Ishikawa (cell line): ENCODE data around the gene CLSTN1.

Experiments
- CEBPB ChIP-seq: IDR thresholded peaks from 2 replicates; pipeline ENCODE4 v1.6.1; 2012
- CREB1 ChIP-seq: IDR thresholded peaks from 2 replicates; pipeline ENCODE4 v1.6.1; 2012; ENCODE audit warnings: low read depth
- EGR1 ChIP-seq: IDR thresholded peaks from 2 replicates; pipeline ENCODE4 v1.6.1; 2012
- EP300 ChIP-seq: IDR thresholded peaks from 2 replicates; pipeline ENCODE4 v1.6.1; 2012; ENCODE audit warnings: borderline replicate concordance
- FOXM1 ChIP-seq: IDR thresholded peaks from 2 replicates; pipeline ENCODE4 v1.6.1; 2012; ENCODE audit warnings: low read depth, borderline replicate concordance
- MAX ChIP-seq: IDR thresholded peaks from 2 replicates; pipeline ENCODE4 v1.6.1; 2012
- NFIC ChIP-seq: IDR thresholded peaks from 2 replicates; pipeline ENCODE4 v1.6.1; 2012
- RAD21 ChIP-seq: IDR thresholded peaks from 2 replicates; pipeline ENCODE4 v1.6.1; 2012; ENCODE audit warnings: low read depth
- REST ChIP-seq: IDR thresholded peaks from 2 replicates; pipeline ENCODE4 v1.6.1; 2012; ENCODE audit warnings: low read depth, mild to moderate bottlenecking
- TAF1 ChIP-seq: IDR thresholded peaks from 2 replicates; pipeline ENCODE4 v1.6.1; 2012; ENCODE audit warnings: low read depth, mild to moderate bottlenecking
- TCF12 ChIP-seq: IDR thresholded peaks from 2 replicates; pipeline ENCODE4 v1.6.1; 2012; ENCODE audit warnings: low read depth
- TEAD4 ChIP-seq: IDR thresholded peaks from 2 replicates; pipeline ENCODE4 v1.6.1; 2012
- USF1 ChIP-seq: IDR thresholded peaks from 2 replicates; pipeline ENCODE4 v1.6.1; 2012
- YY1 ChIP-seq: IDR thresholded peaks from 2 replicates; pipeline ENCODE4 v1.6.1; 2012; ENCODE audit warnings: low read depth
- ZBTB7A ChIP-seq: IDR thresholded peaks from 2 replicates; pipeline ENCODE4 v1.6.1; 2012; ENCODE audit warnings: low read depth

Gene CLSTN1

GRCh38 chr1:9731051-9731537, 92.7 kb downstream of the CLSTN1 start:
- TF ChIP-seq USF1 (no peak), CREB1 (no peak), MAX (no peak), FOXM1 (no peak), REST (no peak), TAF1 (no peak), RAD21 (no peak), TEAD4 (no peak), NFIC (no peak), EGR1 (no peak), EP300 (no peak), TCF12 (no peak)

- TF ChIP-seq RAD21 (no peak), EGR1 (no peak), TEAD4 (no peak), CEBPB (no peak), YY1 (no peak), CREB1 (no peak), REST (no peak), MAX (no peak), FOXM1 (no peak), NFIC (no peak), EP300 (no peak), USF1 (no peak), TAF1 (no peak), ZBTB7A (no peak), TCF12 (no peak)
Observed at GRCh38 chr1:9730096-9730901, 93.5 kb downstream of the CLSTN1 start.

DNA sequence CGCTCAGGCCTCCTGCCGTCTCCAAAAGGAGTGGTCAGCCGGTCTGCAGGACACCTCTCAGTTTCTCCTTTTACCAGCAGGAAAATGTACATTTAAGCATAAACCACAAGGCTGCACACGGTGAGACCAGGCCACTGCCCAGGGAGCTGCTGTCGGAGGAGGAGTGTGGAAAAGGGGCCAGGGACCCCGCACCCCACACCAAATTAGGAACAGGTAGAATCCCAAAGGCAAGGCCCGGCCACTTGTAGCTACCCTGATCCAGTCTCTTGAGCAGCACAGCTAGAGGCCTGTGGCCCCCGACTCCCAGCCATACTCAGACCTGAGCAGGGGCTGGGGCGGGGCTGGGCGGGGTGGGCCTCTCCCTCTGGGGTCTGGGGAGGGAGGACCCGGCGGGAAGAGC, 94.2 kb downstream of the CLSTN1 start:
- no peak for TF ChIP-seq TEAD4
- no peak for TF ChIP-seq NFIC

- TF ChIP-seq TCF12: no peak
- no peak for TF ChIP-seq MAX
- TF ChIP-seq REST: no peak
- no peak for TF ChIP-seq RAD21
- TF ChIP-seq NFIC: no peak
- TF ChIP-seq CEBPB: no peak
- no peak for TF ChIP-seq CREB1
- no peak for TF ChIP-seq TEAD4
- TF ChIP-seq ZBTB7A: no peak
- no peak for TF ChIP-seq USF1
- no peak for TF ChIP-seq YY1
- TF ChIP-seq FOXM1: no peak
- no peak for TF ChIP-seq EP300
- TF ChIP-seq EGR1: no peak
- TF ChIP-seq TAF1: no peak
Observed at GRCh38 chr1:9728451-9729295, 95.1 kb downstream of the CLSTN1 start.
